Heart left ventricle (tissue), 13 donors: ENCODE data around the gene NCR2.

Experiments
- POLR2A ChIP-seq, 2 donors: fragments of 450-650 bp; IDR thresholded peaks; one replicate each; pipeline ENCODE4 v1.6.1; 2017; ENCODE audit warnings: antibody characterized with exemption in 2 of 2, mild to moderate bottlenecking in 2 of 2, moderate library complexity in 2 of 2
- TF ChIP-seq, protein P1 (sequence below), 12 donors: fragments of 200-600 bp; sonication (generic) in 4 of 12; IDR thresholded peaks; one replicate each; pipeline versions ENCODE4 v1.5.0 to v1.8.0; 2018 to 2022; ENCODE audit warnings: antibody characterized with exemption in 12 of 12, mild to moderate bottlenecking in 5 of 12
- donor health status: ischemic (EF 13 %, LVEDD 7.1; RV severe dilation, severe dysfunction).
- donor health status: DM: no; HTN: yes; CAD: no.
- donor health status: DM: no; HTN: no; CAD: no.
- donor health status: ischemic (EF 25% LVEDD 6.9; RV normal size, moderate dysfunction).
- donor health status: ischemic (EF 25% LVEDD 5.7; RV mildly dilated, moderate dysfunction).
- donor health status: ischemic (EF 35%, LVEDD 5.7; RV mildly dilated, moderate dysfunction).
- donor health status: nonischemic (EF 11% LVEDD 7.7; RV severe dilation, severe dysfunction).
- donor health status: DM: yes; HTN: yes; CAD: no.
- donor health status: PGD.
- donor health status: ischemic (EF 29% LVEDD 5.4; RV normal size, mild dysfunction).
- donor health status: nonischemic (EF 23%, LVEDD 6.1; RV moderate dilation, normal function).

- TF ChIP-seq, protein P1, sequence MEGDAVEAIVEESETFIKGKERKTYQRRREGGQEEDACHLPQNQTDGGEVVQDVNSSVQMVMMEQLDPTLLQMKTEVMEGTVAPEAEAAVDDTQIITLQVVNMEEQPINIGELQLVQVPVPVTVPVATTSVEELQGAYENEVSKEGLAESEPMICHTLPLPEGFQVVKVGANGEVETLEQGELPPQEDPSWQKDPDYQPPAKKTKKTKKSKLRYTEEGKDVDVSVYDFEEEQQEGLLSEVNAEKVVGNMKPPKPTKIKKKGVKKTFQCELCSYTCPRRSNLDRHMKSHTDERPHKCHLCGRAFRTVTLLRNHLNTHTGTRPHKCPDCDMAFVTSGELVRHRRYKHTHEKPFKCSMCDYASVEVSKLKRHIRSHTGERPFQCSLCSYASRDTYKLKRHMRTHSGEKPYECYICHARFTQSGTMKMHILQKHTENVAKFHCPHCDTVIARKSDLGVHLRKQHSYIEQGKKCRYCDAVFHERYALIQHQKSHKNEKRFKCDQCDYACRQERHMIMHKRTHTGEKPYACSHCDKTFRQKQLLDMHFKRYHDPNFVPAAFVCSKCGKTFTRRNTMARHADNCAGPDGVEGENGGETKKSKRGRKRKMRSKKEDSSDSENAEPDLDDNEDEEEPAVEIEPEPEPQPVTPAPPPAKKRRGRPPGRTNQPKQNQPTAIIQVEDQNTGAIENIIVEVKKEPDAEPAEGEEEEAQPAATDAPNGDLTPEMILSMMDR (IDR thresholded peaks at IDR 0.05) = no peak
- no peak for TF ChIP-seq POLR2A (IDR thresholded peaks at IDR 0.05)
Measured at GRCh38 chr6:41352396-41352795, 17.0 kb downstream of the NCR2 start.
